Measurements from ENCODE around the gene FRMD4A. TPM values are rescaled to one million over a fixed set of nuclear protein-coding genes. Genes with fewer than 3 reads are reported as not detected.

The FRMD4A gene
- polyA plus RNA-seq, 1 donor (not counting 4 experiments of a cell fraction or from before 2014, with no cell fraction given): 12.9 TPM

DNA sequence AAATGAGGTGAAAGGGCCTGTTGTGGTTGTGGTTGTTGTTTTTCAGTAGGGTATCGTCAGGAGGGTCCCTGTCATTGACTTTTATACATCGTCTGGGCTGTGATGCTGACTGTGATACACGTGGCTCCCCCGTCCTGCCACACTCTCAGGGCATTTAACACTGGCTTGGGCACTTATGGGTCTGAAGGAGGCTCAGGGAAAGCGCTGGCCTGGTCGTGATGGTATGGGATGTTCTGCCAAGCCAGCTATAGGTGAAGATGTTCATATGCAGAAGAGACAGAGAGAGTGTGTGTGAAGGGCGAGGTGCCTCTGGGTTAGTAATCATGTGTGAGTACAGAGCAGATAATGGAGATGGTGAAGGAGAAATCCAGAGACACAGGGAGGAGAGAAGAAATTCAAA is 585.5 kb downstream of the FRMD4A start:
- no peaks in the 10 kb centered on the region for H4K20me1 ChIP-seq (ENCODE audit: control insufficient read depth, extremely low read depth, insufficient read depth, low read length)
- H3K9ac ChIP-seq (ENCODE audit: control insufficient read depth, extremely low read depth, insufficient read depth, low read length): no peak overlapping the region
- H3K27me3 ChIP-seq (ENCODE audit: control insufficient read depth, extremely low read depth, insufficient read depth, low read length): no peaks in the 10 kb centered on the region
- no peaks in the 10 kb centered on the region for H3K9me1 ChIP-seq (ENCODE audit: control insufficient read depth, extremely low read depth, insufficient read depth, low read length)
- no peak overlapping the region for H2AFZ ChIP-seq (ENCODE audit: control insufficient read depth, low read length)
- H3K36me3 ChIP-seq (ENCODE audit: control insufficient read depth in 2 of 2, extremely low read depth in 1 of 2, insufficient read depth in 2 of 2, low read length in 2 of 2): no peaks in the 10 kb centered on the region
- H3K4me3 ChIP-seq (ENCODE audit: control insufficient read depth in 2 of 3, extremely low read depth in 1 of 3, insufficient read depth in 2 of 3, low read depth in 1 of 3, low read length in 3 of 3): no peak overlapping the region
- no peak for FAIRE-seq
- TF ChIP-seq, protein P1, sequence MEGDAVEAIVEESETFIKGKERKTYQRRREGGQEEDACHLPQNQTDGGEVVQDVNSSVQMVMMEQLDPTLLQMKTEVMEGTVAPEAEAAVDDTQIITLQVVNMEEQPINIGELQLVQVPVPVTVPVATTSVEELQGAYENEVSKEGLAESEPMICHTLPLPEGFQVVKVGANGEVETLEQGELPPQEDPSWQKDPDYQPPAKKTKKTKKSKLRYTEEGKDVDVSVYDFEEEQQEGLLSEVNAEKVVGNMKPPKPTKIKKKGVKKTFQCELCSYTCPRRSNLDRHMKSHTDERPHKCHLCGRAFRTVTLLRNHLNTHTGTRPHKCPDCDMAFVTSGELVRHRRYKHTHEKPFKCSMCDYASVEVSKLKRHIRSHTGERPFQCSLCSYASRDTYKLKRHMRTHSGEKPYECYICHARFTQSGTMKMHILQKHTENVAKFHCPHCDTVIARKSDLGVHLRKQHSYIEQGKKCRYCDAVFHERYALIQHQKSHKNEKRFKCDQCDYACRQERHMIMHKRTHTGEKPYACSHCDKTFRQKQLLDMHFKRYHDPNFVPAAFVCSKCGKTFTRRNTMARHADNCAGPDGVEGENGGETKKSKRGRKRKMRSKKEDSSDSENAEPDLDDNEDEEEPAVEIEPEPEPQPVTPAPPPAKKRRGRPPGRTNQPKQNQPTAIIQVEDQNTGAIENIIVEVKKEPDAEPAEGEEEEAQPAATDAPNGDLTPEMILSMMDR (optimal IDR thresholded peaks at IDR 0.05 in 1 of 3, IDR thresholded peaks at IDR 0.05 in 1 of 3, conservative IDR thresholded peaks at IDR 0.05 in 1 of 3; ENCODE audit: extremely low read depth in 1 of 3, insufficient read depth in 2 of 3, low read length in 3 of 3): no peak
- no peak for TF ChIP-seq EZH2 (IDR thresholded peaks at IDR 0.05; ENCODE audit: low read length)
- dilution Hi-C loops (cut with MboI; ENCODE audit: extremely low pct_ligation_motif_present, low sequenced_read_pairs): no loop called here
- no peak overlapping the region for H3K4me2 ChIP-seq (ENCODE audit: control insufficient read depth, extremely low read depth, insufficient read depth, low read depth, low read length)
- no peak overlapping the region for H3K27ac ChIP-seq (ENCODE audit: control insufficient read depth, insufficient read depth, low read length)
- no peaks in the 10 kb centered on the region for H3K79me2 ChIP-seq (ENCODE audit: control insufficient read depth, insufficient read depth, low read length)
- H3K9me3 ChIP-seq (ENCODE audit: control insufficient read depth, low read depth, low read length): no peaks in the 10 kb centered on the region
- DNase-seq (ENCODE audit: low read depth, low spot score): no peak
- H3K4me1 ChIP-seq (ENCODE audit: control insufficient read depth, extremely low read depth, insufficient read depth, low read length): no peaks in the 10 kb centered on the region

DNA sequence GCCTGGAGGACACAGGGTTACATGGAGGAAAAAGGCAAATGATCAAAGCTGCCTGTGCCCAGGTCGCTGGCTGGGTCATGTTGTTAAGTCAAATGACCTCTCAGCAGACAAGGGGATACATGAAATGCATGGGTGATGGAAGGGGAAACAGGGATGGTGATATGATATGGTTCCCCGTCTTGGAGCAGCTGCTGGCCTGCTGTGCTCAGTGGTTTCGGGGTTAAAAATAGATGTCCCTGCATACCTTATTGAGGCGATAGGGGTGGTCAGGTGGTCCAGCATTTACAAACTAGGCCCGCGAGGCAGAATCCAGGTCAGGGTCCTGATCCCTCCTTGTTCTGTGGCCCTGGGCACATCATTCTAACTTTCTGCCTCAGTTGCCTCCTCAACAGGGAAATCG is 586.8 kb downstream of the FRMD4A start:
- no peaks in the 10 kb centered on the region for H4K20me1 ChIP-seq (ENCODE audit: control insufficient read depth, extremely low read depth, insufficient read depth, low read length)
- no peaks in the 10 kb centered on the region for H3K79me2 ChIP-seq (ENCODE audit: control insufficient read depth, insufficient read depth, low read length)
- H3K9ac ChIP-seq (ENCODE audit: control insufficient read depth, extremely low read depth, insufficient read depth, low read length): no peak overlapping the region
- H3K4me1 ChIP-seq (ENCODE audit: control insufficient read depth, extremely low read depth, insufficient read depth, low read length): no peaks in the 10 kb centered on the region
- no peak overlapping the region for H3K27ac ChIP-seq (ENCODE audit: control insufficient read depth, insufficient read depth, low read length)
- H3K9me3 ChIP-seq (ENCODE audit: control insufficient read depth, low read depth, low read length): no peaks in the 10 kb centered on the region
- no peak for FAIRE-seq
- no peaks in the 10 kb centered on the region for H3K27me3 ChIP-seq (ENCODE audit: control insufficient read depth, extremely low read depth, insufficient read depth, low read length)
- no peak for TF ChIP-seq EZH2 (IDR thresholded peaks at IDR 0.05; ENCODE audit: low read length)
- TF ChIP-seq, protein P1 (optimal IDR thresholded peaks at IDR 0.05 in 1 of 3, IDR thresholded peaks at IDR 0.05 in 1 of 3, conservative IDR thresholded peaks at IDR 0.05 in 1 of 3; ENCODE audit: extremely low read depth in 1 of 3, insufficient read depth in 2 of 3, low read length in 3 of 3): no peak
- no peaks in the 10 kb centered on the region for H3K9me1 ChIP-seq (ENCODE audit: control insufficient read depth, extremely low read depth, insufficient read depth, low read length)
- no peaks in the 10 kb centered on the region for H3K36me3 ChIP-seq (ENCODE audit: control insufficient read depth in 2 of 2, extremely low read depth in 1 of 2, insufficient read depth in 2 of 2, low read length in 2 of 2)
- no peak for DNase-seq (ENCODE audit: low read depth, low spot score)
- no peak overlapping the region for H3K4me3 ChIP-seq (ENCODE audit: control insufficient read depth in 2 of 3, extremely low read depth in 1 of 3, insufficient read depth in 2 of 3, low read depth in 1 of 3, low read length in 3 of 3)
- no peak overlapping the region for H3K4me2 ChIP-seq (ENCODE audit: control insufficient read depth, extremely low read depth, insufficient read depth, low read depth, low read length)
- H2AFZ ChIP-seq (ENCODE audit: control insufficient read depth, low read length): no peak overlapping the region
- dilution Hi-C loops (cut with MboI; ENCODE audit: extremely low pct_ligation_motif_present, low sequenced_read_pairs): no loop called here
